Smooth muscle cell (in vitro differentiated cells): ENCODE results near the gene CYP4F22. TPM values are rescaled to one million over a fixed set of nuclear protein-coding genes. Genes with fewer than 3 reads are reported as not detected.
A peak's percentile ranks its signal among the peaks of the same experiment; 100 is the strongest.

Source experiments
- DNase-seq: peaks from one replicate; lab custom pipeline; 2025; ENCODE audit not compliant: unreplicated experiment; lab: John Stamatoyannopoulos, UW
- H2AFZ ChIP-seq: fragments of 200-600 bp; sonication (generic); 2 replicates; pipeline ENCODE4 v1.6.0; 2016; ENCODE audit warnings: antibody characterized with exemption, low read depth, mild to moderate bottlenecking
- H3F3A ChIP-seq: fragments of 200-600 bp; sonication (generic); 2 replicates; pipeline ENCODE4 v1.6.0; 2017; ENCODE audit warnings: antibody characterized with exemption, low read depth
- H3K27ac ChIP-seq: fragments of 200-600 bp; sonication (generic); 2 replicates; pipeline ENCODE4 v1.5.1; 2016; ENCODE audit warnings: low read depth, mild to moderate bottlenecking
- H3K27me3 ChIP-seq: fragments of 200-600 bp; sonication (generic); 2 replicates; pipeline ENCODE4 v1.6.1; 2016; ENCODE audit warnings: low read depth, mild to moderate bottlenecking
- H3K36me3 ChIP-seq: fragments of 200-600 bp; sonication (generic); 2 replicates; pipeline ENCODE4 v1.5.1; 2016; ENCODE audit warnings: low read depth
- H3K4me1 ChIP-seq: fragments of 200-600 bp; sonication (generic); 2 replicates; pipeline ENCODE4 v1.5.1; 2016; ENCODE audit warnings: low read depth
- H3K4me2 ChIP-seq: fragments of 200-600 bp; sonication (generic); 2 replicates; pipeline ENCODE4 v1.6.0; 2016; ENCODE audit warnings: mild to moderate bottlenecking
- H3K4me3 ChIP-seq: fragments of 200-600 bp; sonication (generic); 2 replicates; pipeline ENCODE4 v1.5.1; 2016; ENCODE audit warnings: mild to moderate bottlenecking
- H3K79me2 ChIP-seq: fragments of 200-600 bp; sonication (generic); 2 replicates; pipeline ENCODE4 v1.6.0; 2016; ENCODE audit warnings: low read depth, mild to moderate bottlenecking
- H3K9ac ChIP-seq: fragments of 200-600 bp; sonication (generic); 2 replicates; pipeline ENCODE4 v1.6.0; 2016; ENCODE audit warnings: low read depth
- H3K9me3 ChIP-seq: fragments of 200-600 bp; sonication (generic); replicated peaks from 2 replicates; pipeline ENCODE4 v1.5.1; 2016; ENCODE audit warnings: low read depth
- H4K20me1 ChIP-seq: fragments of 200-600 bp; sonication (generic); 2 replicates; pipeline ENCODE4 v1.6.0; 2016; ENCODE audit warnings: low read depth
- CTCF ChIP-seq: fragments of 200-600 bp; sonication (generic); IDR thresholded peaks from 2 replicates; pipeline ENCODE4 v1.5.1; 2017; ENCODE audit warnings: borderline replicate concordance, mild to moderate bottlenecking, antibody characterized with exemption; ENCODE audit not compliant: insufficient read depth, poor library complexity, severe bottlenecking
- WGBS: methylation state at CpG from one replicate; pipeline ENCODE4 v1.1.7; 2016; ENCODE audit warnings: low lambda C conversion rate; 5-methylcytosine and 5-hydroxymethylcytosine counted together
- polyA plus RNA-seq: library from polyadenylated mRNA; unstranded; fragments of >200 nt; fragmentation: Nextera tagmentation; extraction: Ambion mirVana; gene quantifications from 2 replicates; pipeline ENCODE4 v1.2.1, GENCODE V29; 2016
- total RNA-seq: library from RNA; depleted of rRNA; stranded (reverse); fragments of >200 nt; gene quantifications from 2 replicates; pipeline ENCODE4 v1.2.3, GENCODE V29; 2014

Gene CYP4F22
- total and polyA plus RNA-seq, 2 experiments from 2014 or later = not detected

DNA sequence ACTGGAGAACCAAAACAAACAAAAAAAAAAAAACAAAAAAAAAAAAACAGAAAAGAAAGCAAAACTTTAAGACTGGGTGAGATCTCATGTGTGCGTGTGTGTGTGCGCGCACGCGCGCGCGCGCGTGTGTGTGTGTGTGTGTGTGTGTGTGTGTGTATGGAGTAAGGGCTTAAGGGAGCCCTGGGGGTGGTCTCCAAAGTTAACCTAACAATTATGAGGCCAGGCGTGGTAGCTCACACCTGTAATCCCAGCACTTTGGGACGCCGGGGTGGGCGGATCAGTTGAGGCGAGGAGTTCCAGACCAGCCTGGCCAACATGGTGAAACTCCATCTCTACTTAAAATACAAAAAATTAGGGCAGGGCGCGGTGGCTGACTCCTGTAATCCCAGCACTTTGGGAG lies 46.7 kb downstream of the CYP4F22 start:
- no peaks in the 10 kb centered on the region for H3K79me2 ChIP-seq
- TF ChIP-seq CTCF = no peak
- no peaks in the 10 kb centered on the region for H3K4me1 ChIP-seq
- H3K4me2 ChIP-seq = no peak overlapping the region
- H2AFZ ChIP-seq = no peak overlapping the region
- no peaks in the 10 kb centered on the region for H4K20me1 ChIP-seq
- no peaks in the 10 kb centered on the region for H3K36me3 ChIP-seq
- no peak for DNase-seq
- no peaks in the 10 kb centered on the region for H3F3A ChIP-seq
- no peaks in the 10 kb centered on the region for H3K27me3 ChIP-seq
- no peaks in the 10 kb centered on the region for H3K9me3 ChIP-seq
- H3K9ac ChIP-seq = no peak overlapping the region
- no peak overlapping the region for H3K4me3 ChIP-seq
- H3K27ac ChIP-seq = no peak overlapping the region
- WGBS = 86% methylated on average over 17 of the region's 17 CpGs

DNA sequence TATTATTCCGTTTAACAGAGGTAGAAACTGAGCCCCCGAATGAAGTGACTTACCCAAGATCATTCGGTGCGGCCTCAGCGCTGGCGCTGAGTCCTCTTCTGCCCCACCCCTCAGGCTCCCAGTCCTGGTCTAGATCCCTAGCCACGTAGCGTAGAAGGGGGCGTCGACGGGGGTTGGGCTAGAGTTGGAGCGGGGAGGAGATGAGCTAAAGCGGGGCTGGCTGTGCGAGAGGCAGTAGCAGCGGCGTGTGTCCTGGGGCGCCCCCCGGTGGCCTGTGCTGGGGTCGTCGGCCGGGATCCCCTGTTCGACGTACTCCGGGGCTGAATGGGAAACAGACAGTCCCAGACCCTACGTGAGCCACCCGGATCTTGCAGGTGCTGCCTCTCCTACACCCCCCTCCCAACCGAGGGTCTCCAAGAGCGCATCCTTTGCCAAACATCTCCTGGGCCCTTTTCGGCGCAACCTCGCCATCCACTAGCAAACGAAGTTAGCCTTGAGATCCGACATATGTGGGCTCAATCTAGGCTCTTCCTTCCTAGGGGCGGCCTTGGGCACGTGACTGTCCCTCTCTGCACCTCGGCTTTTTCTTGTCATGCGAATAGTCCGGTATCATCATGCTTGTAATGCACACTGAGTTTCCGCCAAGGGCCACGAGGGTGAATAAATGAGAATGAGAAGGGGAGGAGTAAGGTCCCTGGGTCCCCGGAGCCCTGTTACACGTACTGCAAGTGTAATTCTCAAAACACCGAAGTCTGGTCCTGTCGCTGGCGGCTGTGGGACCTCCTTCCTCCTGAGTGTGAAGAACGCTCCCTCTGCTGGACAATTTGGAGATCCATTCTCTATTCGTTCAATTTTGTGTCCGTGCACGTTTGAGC lies 47.7 kb downstream of the CYP4F22 start:
- no peaks in the 10 kb centered on the region for H3K36me3 ChIP-seq
- no peaks in the 10 kb centered on the region for H3K4me1 ChIP-seq
- peak; percentile 67 for TF ChIP-seq CTCF
- H2AFZ ChIP-seq = peak overlapping the region; percentile 34
- H3F3A ChIP-seq = no peaks in the 10 kb centered on the region
- H4K20me1 ChIP-seq = no peaks in the 10 kb centered on the region
- no peak overlapping the region for H3K27ac ChIP-seq
- peak; percentile 37 for DNase-seq
- H3K4me3 ChIP-seq = peak overlapping the region; percentile 29
- H3K9ac ChIP-seq = no peak overlapping the region
- no peaks in the 10 kb centered on the region for H3K9me3 ChIP-seq
- H3K79me2 ChIP-seq = no peaks in the 10 kb centered on the region
- no peaks in the 10 kb centered on the region for H3K27me3 ChIP-seq
- WGBS = 14% methylated on average over 37 of the region's 49 CpGs
- peak overlapping the region; percentile 79 for H3K4me2 ChIP-seq

- 13% methylated on average over 7 of the region's 7 CpGs for WGBS
- no peaks in the 10 kb centered on the region for H3K4me1 ChIP-seq
- H3K27me3 ChIP-seq = no peaks in the 10 kb centered on the region
- no peak overlapping the region for H3K27ac ChIP-seq
- H3K4me3 ChIP-seq = no peak overlapping the region
- H2AFZ ChIP-seq = no peak overlapping the region
- TF ChIP-seq CTCF = no peak
- no peaks in the 10 kb centered on the region for H3F3A ChIP-seq
- no peaks in the 10 kb centered on the region for H3K36me3 ChIP-seq
- H3K4me2 ChIP-seq = no peak overlapping the region
- DNase-seq = no peak
- H4K20me1 ChIP-seq = no peaks in the 10 kb centered on the region
- no peaks in the 10 kb centered on the region for H3K79me2 ChIP-seq
- no peak overlapping the region for H3K9ac ChIP-seq
- no peaks in the 10 kb centered on the region for H3K9me3 ChIP-seq
These were observed 48.4 kb downstream of the CYP4F22 start for GRCh38 chr19:15556634-15557181.
